PC-3 (cell line): Measurements from ENCODE around the gene GAGE12J. TPM values are rescaled to one million over a fixed set of nuclear protein-coding genes. Genes with fewer than 3 reads are reported as not detected.
A peak's percentile ranks its signal among the peaks of the same experiment; 100 is the strongest.
"Not testable (repeated sequence)": the region's sequence is repeated elsewhere in the genome, so short reads cannot be mapped to it uniquely, and the experiment has no call there.

Experiments used
- ATAC-seq: fragments of 200-7000 bp; cut with Tn5 transposase; 2 replicates; pipeline ENCODE4 v1.9.1; 2020; ENCODE audit warnings: mild to moderate bottlenecking, moderate library complexity
- Bru-seq: library from RNA; stranded (reverse); fragments of 400-500 nt; gene quantifications from one replicate; lab custom pipeline; 2021; lab: Mats Ljungman, UMichigan
- BruChase-seq, 2 experiments: library from RNA; stranded (reverse); fragments of 400-500 nt; gene quantifications; one replicate each; lab custom pipeline; 2021; lab: Mats Ljungman, UMichigan
- BruUV-seq: library from RNA; stranded (reverse); fragments of 400-500 nt; replicated peaks from 2 replicates; lab custom pipeline; 2021; lab: Mats Ljungman, UMichigan
- CTCF ChIA-PET: fragments of 300-600 bp; sonication (Branson Sonifier 250); formaldehyde crosslinking; loops from one replicate; lab custom pipeline; 2022; ENCODE audit warnings: antibody characterized with exemption; lab: Charles Lee
- POLR2A ChIA-PET: fragments of 300-600 bp; sonication (Branson Sonifier 250); formaldehyde crosslinking; loops from one replicate; lab custom pipeline; 2022; ENCODE audit warnings: antibody characterized with exemption; ENCODE audit not compliant: unreplicated experiment; lab: Charles Lee
- DNase-seq: peaks from one replicate; pipeline ENCODE4 v3.0.0-alpha.2; 2015
- H2AFZ ChIP-seq: fragments of 300-600 bp; sonication (generic); 2 replicates; pipeline ENCODE4 v1.6.0; 2016; ENCODE audit warnings: antibody characterized with exemption, low read length
- H3F3A ChIP-seq: fragments of 300-600 bp; sonication (generic); one replicate; pipeline ENCODE4 v1.6.0; 2017; ENCODE audit warnings: antibody characterized with exemption, low read length, control low read depth, mild to moderate bottlenecking; ENCODE audit not compliant: unreplicated experiment
- H3K27ac ChIP-seq: fragments of 300-600 bp; sonication (generic); 2 replicates; pipeline ENCODE4 v1.5.1; 2016; ENCODE audit warnings: mild to moderate bottlenecking, low read length
- H3K27me3 ChIP-seq: fragments of 300-600 bp; sonication (generic); 2 replicates; pipeline ENCODE4 v1.6.1; 2016; ENCODE audit warnings: low read length, mixed read lengths
- H3K36me3 ChIP-seq: fragments of 300-600 bp; sonication (generic); 2 replicates; pipeline ENCODE4 v1.6.1; 2016; ENCODE audit warnings: low read depth, mixed run types, low read length, mixed read lengths
- H3K4me1 ChIP-seq: fragments of 300-600 bp; sonication (generic); 2 replicates; pipeline ENCODE4 v1.5.1; 2016; ENCODE audit warnings: low read length; ENCODE audit not compliant: insufficient read depth
- H3K4me2 ChIP-seq: fragments of 300-600 bp; sonication (generic); 2 replicates; pipeline ENCODE4 v1.6.0; 2016; ENCODE audit warnings: low read length
- H3K4me3 ChIP-seq: fragments of 300-600 bp; sonication (generic); 2 replicates; pipeline ENCODE4 v1.5.1; 2016; ENCODE audit warnings: mild to moderate bottlenecking, low read length, mixed read lengths
- H3K79me2 ChIP-seq: fragments of 300-600 bp; sonication (generic); 2 replicates; pipeline ENCODE4 v1.6.1; 2017; ENCODE audit warnings: low read length, mixed read lengths
- H3K9ac ChIP-seq: fragments of 300-600 bp; sonication (generic); 2 replicates; pipeline ENCODE4 v1.6.0; 2016; ENCODE audit warnings: mild to moderate bottlenecking, low read length
- H3K9me2 ChIP-seq: fragments of 300-600 bp; sonication (generic); replicated peaks from 2 replicates; pipeline ENCODE4 v1.6.1; 2016; ENCODE audit warnings: mixed run types, low read length, mixed read lengths
- H3K9me3 ChIP-seq: fragments of 300-600 bp; sonication (generic); 2 replicates; pipeline ENCODE4 v1.6.1; 2016; ENCODE audit warnings: low read length, mixed read lengths
- H4K20me1 ChIP-seq: fragments of 300-600 bp; sonication (generic); 2 replicates; pipeline ENCODE4 v1.6.1; 2016; ENCODE audit warnings: low read length, mixed read lengths
- CTCF ChIP-seq: fragments of 300-600 bp; sonication (generic); conservative IDR thresholded peaks from 2 replicates; pipeline ENCODE4 v1.5.1; 2017; ENCODE audit warnings: antibody characterized with exemption, low read depth, mild to moderate bottlenecking, low read length
- EZH2 ChIP-seq: fragments of 300-600 bp; sonication (generic); IDR thresholded peaks from one replicate; pipeline ENCODE4 v1.6.1; 2017; ENCODE audit warnings: antibody characterized with exemption, mild to moderate bottlenecking, low read length; ENCODE audit not compliant: unreplicated experiment
- EZH2phosphoT487 ChIP-seq: fragments of 300-600 bp; sonication (generic); IDR thresholded peaks from 2 replicates; pipeline ENCODE4 v1.6.1; 2018; ENCODE audit warnings: mild to moderate bottlenecking, antibody characterized with exemption, low read length, borderline replicate concordance
- intact Hi-C: fragments of 100-400 bp; cut with micrococcal nuclease; formaldehyde crosslinking; loops from 2 replicates; pipeline ENCODE4 v1.9.0; 2023
- long read RNA-seq: library from polyadenylated mRNA; unstranded; transcript quantifications from one replicate; pipeline ENCODE4 v2.0.0, GENCODE V29; 2021; ENCODE audit not compliant: unreplicated experiment
- total RNA-seq: library from RNA; depleted of rRNA; stranded (reverse); fragments of >200 nt; gene quantifications from 2 replicates; pipeline ENCODE4 v1.2.3, GENCODE V29; 2014; rRNA removed

Gene GAGE12J, protein sequence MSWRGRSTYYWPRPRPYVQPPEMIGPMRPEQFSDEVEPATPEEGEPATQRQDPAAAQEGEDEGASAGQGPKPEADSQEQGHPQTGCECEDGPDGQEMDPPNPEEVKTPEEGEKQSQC
- total RNA-seq, result not detected in 2 replicates
- Bru-seq, nascent RNA, result not detected
- BruChase-seq, experiment 1, labeled RNA remaining after a 6-hour chase, result not detected
- BruChase-seq, experiment 2, labeled RNA remaining after a 2-hour chase, result not detected
- long read RNA-seq, result 0 reads

GRCh38 chrX:49321737-49322136, at the start of gene GAGE12J:
Gene GAGE12J, plus strand, starts transcription at chrX:49322037. Its CDS starts 1,157 bp downstream, at chrX:49323194.
- intact Hi-C loops, BruUV-seq, H4K20me1 ChIP-seq, H3K36me3 ChIP-seq, H3F3A ChIP-seq, H3K9me3 ChIP-seq, H3K4me1 ChIP-seq, H3K9ac ChIP-seq, H2AFZ ChIP-seq, H3K79me2 ChIP-seq, POLR2A ChIA-PET, H3K9me2 ChIP-seq, ATAC-seq, DNase-seq, H3K4me2 ChIP-seq, H3K27me3 ChIP-seq, H3K27ac ChIP-seq, CTCF ChIA-PET, H3K4me3 ChIP-seq: not testable (repeated sequence)

- intact Hi-C loops, result no loop called here
- CTCF ChIA-PET, result no interaction called here
- H3K4me2 ChIP-seq, result peak overlapping the region; percentile 95; the same call in 1 of the 2 replicates
These were observed 49.4 kb upstream of the GAGE12J start for GRCh38 chrX:49272421-49272820.

DNA sequence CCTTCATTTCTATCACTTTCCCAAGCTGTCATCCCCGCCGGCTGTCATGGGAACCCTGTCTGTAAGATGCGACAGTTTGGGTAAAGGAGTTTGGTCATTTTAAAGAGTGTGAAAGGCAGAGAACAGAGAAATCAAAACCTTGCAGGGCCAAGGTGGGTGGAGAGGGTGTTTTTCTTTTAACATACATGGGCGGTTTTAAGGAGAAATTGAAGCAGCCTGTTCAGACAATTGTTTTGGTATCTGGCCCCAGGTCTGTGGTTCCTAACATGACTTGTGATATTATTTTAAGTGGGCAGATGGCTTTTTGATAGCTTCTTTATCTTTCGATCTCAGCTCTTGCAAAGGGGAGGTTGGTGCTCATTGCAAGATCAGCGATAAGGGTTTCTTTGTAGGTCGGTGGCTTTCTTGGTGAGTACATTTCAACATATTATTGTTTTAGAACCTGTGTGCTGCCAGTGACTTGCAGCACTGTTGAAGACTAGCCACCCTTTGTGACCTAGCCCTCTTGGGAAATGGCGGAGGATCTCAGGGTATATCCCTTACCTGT, 48.6 kb upstream of the GAGE12J start:
- H3K27ac ChIP-seq, result no peak overlapping the region
- H2AFZ ChIP-seq, result no peak overlapping the region
- no peaks in the 10 kb centered on the region for H4K20me1 ChIP-seq
- H3K36me3 ChIP-seq, result no peaks in the 10 kb centered on the region
- no TSS peak for BruUV-seq
- peaks cover 35% of the 10 kb centered on the region for H3K79me2 ChIP-seq
- no peak overlapping the region for H3K4me3 ChIP-seq
- TF ChIP-seq CTCF, result no peak
- TF ChIP-seq EZH2phosphoT487, result no peak
- no peak for TF ChIP-seq EZH2
- intact Hi-C loops, result no loop called here
- ChIA-PET POLR2A (no interaction called here), CTCF (no interaction called here)
- H3K9me3 ChIP-seq, result no peaks in the 10 kb centered on the region
- H3K4me2 ChIP-seq, result no peak overlapping the region
- H3K4me1 ChIP-seq, result peaks cover 27% of the 10 kb centered on the region
- H3K27me3 ChIP-seq, result no peaks in the 10 kb centered on the region
- no peak for DNase-seq
- no peak for ATAC-seq
- no peaks in the 10 kb centered on the region for H3F3A ChIP-seq
- H3K9me2 ChIP-seq, result no peaks in the 10 kb centered on the region
- H3K9ac ChIP-seq, result no peak overlapping the region

More at GRCh38 chrX:49272421-49272820, 49.4 kb upstream of the GAGE12J start:
- Histone ChIP-seq H3K27ac (no peak overlapping the region), H3K4me3 (no peak overlapping the region), H3K79me2 (peaks cover 35% of the 10 kb centered on the region), H3K9me2 (no peaks in the 10 kb centered on the region), H2AFZ (no peak overlapping the region), H3K36me3 (no peaks in the 10 kb centered on the region), H3K9me3 (no peaks in the 10 kb centered on the region), H3K27me3 (no peaks in the 10 kb centered on the region), H3F3A (no peaks in the 10 kb centered on the region), H3K4me1 (peaks cover 30% of the 10 kb centered on the region), H4K20me1 (no peaks in the 10 kb centered on the region), H3K9ac (no peak overlapping the region)
- no TSS peak for BruUV-seq
- no peak for ATAC-seq
- no peak for DNase-seq
- no peak for TF ChIP-seq EZH2
- no peak for TF ChIP-seq EZH2phosphoT487
- no peak for TF ChIP-seq CTCF
- POLR2A ChIA-PET, result no interaction called here
